GM19099 (cell line): ENCODE data around the gene DUS3L.

Source experiments
- POLR2A ChIP-seq: IDR thresholded peaks from 3 replicates; pipeline ENCODE4 v1.6.1; 2011; ENCODE audit warnings: low read depth; ENCODE audit not compliant: insufficient read length; ENCODE audit errors: extremely low read depth

The DUS3L gene

DNA sequence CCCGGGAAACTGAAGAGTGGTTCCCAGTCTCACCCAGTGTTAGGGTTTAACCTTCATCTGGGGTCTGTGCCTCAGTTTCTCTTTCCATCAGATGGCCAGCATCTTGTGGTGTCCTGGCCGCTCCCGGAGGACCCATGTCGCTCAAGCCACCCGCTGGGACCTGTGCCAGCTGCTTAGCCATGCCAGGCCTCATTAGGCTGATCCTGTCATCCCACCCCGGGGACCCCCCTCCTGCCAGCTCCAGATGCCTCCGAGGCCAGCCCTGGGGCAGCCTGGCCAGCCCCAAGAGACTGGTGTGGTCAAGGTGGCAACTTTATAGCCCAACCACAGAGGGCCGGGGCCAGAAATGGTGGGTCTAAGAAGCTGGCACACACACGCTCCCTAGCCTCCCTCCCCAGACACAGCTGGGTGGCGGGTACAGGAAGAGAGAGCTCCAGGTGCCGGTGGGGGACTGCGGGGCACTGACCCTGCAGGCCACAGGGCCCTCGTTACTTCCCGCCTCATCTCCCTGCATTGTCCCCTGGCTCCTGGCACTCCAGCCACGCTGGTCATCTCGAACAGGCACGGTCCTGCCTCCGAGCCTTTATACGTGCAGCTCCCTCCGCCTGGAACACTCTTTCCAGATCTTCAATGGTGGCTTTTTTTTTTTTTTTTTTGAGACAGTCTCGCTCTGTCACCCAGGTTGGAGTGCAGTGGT is 17.3 kb upstream of the DUS3L start:
- TF ChIP-seq POLR2A: no peak

GRCh38 chr19:5806905-5807304 is 15.9 kb upstream of the DUS3L start:
- TF ChIP-seq POLR2A: no peak

GRCh38 chr19:5806133-5806489 is 15.1 kb upstream of the DUS3L start:
- TF ChIP-seq POLR2A: no peak

GRCh38 chr19:5805462-5806132 is 14.6 kb upstream of the DUS3L start:
- TF ChIP-seq POLR2A: no peak

GRCh38 chr19:5804516-5805461 is 13.8 kb upstream of the DUS3L start, which contains the start of gene NRTN:
Gene NRTN (plus strand): TSS chr19:5805067. CDS start chr19:5824166, 19,099 bp downstream.
- TF ChIP-seq POLR2A: no peak

DNA sequence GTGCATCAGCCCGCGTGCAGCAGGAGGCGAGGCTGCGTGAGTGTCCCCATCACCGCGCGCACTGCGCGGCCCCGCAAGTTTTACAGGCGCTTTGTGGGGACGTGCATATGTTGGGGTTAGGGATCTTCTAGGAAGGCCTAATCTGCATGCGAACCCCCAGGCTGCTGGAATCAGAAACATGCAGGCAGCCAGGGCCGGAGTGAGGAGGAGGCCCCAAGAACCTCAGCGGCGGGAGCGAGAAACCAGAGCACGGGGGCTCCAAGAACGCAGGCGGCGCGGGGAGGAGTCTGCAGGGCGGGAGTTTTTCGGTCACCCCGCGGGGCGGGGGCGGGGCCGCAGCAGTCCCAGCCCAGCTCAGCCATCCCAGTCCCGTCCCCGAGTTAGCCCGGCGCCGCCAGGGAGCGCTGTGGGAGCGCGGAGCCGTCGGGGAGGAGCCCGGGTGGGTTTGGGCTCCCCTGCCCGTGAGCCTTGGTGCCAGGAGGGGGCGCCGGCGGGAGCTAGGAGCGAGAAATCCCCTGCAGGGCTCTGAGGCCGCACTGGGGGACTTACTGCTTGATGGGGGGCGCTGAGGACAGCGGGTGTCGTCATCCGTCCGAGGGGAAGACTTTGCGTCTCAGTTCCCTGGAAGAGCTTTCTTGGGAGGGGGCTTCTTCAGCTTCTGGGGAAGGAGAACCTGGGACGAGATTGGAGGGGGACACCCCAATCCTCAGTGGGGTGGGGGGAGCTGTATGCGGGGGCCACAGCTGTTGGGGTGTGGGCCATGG is 13.0 kb upstream of the DUS3L start:
- no peak for TF ChIP-seq POLR2A

GRCh38 chr19:5803441-5803751 is 12.4 kb upstream of the DUS3L start:
- no peak for TF ChIP-seq POLR2A

- TF ChIP-seq POLR2A: no peak
These were observed 11.0 kb upstream of the DUS3L start for GRCh38 chr19:5801796-5802619.

GRCh38 chr19:5800361-5801270 is 9.7 kb upstream of the DUS3L start:
- no peak for TF ChIP-seq POLR2A

DNA sequence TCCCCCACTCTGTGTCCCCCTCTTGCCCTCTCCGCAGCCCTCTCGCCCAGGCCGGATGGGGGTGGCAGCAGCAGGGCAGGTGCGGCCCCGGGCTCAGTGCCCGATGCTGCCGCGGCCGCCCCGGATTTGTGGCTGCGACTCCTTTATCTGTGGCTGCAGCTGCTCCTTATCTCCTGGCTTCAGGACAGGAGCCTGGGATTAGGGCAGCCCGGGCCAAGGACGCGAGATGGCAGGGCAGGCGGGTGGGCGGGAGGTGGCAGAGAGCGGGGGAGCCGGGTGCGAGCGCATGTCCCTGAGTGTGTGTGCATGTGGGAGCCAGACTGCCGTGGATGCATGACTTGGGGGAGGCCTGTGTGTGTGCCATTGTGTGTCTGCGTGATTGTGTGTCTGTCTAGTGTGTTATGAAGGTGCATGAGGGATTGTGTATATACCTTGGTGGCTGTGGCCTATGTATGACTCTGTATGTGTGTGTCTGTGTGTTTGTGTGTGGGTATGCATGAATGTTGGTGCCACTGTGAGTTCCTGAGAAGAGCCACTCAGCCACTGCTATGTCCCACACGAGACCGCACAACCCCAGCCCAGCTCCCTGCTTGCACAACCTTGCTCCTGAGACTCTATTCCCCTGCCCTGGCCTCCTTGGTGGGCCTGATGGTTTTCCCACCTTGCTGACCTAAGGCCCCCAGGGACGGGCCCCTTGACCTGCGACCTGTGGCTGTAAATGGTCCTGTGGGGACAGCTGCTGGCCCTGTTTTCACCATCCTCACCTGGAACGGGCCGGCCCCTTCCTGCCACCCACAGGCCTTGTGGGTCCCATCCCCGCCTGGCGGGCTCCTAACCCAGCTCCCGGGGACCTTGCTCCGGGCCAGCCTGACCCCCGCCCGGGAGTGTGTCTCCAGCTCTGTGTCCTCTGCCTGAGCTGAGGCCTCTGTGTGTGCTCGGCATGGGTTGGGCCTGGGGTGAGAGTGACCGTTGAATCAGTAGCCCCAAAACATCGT is 8.6 kb upstream of the DUS3L start:
- TF ChIP-seq POLR2A: no peak

DNA sequence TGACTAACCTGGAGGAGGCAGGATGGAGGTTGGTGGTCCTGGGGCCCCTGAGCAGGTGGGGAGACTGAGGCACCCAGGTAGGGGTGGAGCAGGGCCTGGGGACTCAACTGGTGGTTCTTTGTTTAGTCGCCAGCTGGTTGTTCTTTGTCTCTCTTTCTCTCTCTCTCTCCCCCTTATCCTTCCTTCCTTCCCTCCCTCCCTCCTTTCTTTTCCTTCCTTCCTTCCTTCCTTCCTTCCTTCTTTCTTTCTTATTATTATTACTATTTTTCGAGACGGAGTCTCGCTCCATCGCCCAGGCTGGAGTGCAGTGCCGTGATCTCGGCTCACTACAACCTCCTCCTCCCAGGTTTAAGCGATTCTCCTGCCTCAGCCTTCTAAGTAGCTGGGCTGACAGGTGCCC is 7.3 kb upstream of the DUS3L start:
- no peak for TF ChIP-seq POLR2A

DNA sequence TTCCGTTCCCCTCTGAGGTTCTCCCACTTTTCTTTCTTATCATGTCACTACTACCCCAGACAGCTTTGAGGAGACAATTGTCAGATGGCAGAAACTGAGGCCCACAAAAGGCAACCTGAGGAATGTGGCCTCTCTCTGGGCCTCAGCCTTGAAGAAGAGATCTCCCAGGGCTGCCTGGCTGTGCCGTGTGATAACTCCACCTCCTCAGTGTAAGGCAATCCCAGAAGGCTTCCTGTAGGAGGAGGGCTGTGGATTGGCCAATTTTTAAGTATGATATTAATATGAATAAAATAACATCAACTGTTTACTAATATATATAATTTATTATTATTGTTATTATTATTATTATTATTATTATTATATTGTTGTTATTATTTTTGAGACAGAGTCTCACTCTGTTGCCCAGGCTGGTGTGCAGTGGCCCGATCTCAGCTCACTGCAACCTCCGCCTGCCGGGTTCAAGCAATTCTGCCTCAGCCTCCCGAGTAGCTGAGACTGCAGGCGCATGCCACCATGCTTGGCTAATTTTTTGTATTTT is 4.5 kb upstream of the DUS3L start:
- TF ChIP-seq POLR2A: no peak
